ENCODE measurements around the gene RNGTT.

The RNGTT gene

GRCh38 chr6:88567696-88568095 is 395.7 kb downstream of the RNGTT start:
- H3K4me3 ChIP-seq (replicated peaks; ENCODE audit: low read depth, low read length): no peak overlapping the region
- no peak for DNase-seq (ENCODE audit: low read depth)
- TF ChIP-seq, protein P1, sequence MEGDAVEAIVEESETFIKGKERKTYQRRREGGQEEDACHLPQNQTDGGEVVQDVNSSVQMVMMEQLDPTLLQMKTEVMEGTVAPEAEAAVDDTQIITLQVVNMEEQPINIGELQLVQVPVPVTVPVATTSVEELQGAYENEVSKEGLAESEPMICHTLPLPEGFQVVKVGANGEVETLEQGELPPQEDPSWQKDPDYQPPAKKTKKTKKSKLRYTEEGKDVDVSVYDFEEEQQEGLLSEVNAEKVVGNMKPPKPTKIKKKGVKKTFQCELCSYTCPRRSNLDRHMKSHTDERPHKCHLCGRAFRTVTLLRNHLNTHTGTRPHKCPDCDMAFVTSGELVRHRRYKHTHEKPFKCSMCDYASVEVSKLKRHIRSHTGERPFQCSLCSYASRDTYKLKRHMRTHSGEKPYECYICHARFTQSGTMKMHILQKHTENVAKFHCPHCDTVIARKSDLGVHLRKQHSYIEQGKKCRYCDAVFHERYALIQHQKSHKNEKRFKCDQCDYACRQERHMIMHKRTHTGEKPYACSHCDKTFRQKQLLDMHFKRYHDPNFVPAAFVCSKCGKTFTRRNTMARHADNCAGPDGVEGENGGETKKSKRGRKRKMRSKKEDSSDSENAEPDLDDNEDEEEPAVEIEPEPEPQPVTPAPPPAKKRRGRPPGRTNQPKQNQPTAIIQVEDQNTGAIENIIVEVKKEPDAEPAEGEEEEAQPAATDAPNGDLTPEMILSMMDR (IDR thresholded peaks at IDR 0.05; ENCODE audit: low read length, missing control alignments): no peak

DNA sequence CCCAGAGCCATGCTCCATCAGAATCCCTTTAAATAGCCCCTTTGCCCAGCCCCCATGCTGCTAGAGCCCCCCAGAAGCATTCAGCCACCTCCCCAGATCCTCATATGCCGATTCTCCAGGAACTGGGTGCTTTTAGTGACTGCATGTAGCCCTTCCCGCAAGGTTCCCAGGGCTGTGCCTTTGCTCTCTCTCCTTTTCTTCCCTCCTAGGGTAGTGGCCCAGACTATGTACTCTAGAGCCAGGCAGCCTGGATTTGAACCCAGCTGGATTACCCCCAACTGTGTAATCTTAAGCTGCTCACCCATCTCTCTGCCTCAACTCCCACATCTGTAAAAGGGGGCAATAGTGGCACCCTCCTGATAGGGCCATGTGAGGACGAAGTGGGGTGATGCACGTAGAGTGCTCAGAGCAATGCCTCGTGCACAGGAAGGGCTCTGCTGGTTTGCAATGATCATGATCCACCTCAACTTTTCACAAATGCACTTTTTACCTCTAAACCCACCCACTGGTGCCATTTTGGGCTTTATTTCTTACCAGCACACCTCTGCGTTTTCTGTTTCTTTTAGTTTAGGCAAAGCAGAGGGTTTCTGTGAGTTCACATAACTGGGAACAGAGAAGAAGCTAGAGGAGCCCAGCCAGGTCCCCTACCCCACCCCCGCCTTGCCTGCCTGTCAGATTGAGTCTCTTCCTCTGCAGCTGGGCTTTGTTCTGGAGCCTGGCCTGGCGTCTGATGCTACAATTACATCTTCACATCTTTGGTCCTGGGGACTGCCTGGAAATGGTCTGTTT is 396.5 kb downstream of the RNGTT start:
- no peak for DNase-seq (ENCODE audit: low read depth)
- TF ChIP-seq, protein P1 (IDR thresholded peaks at IDR 0.05; ENCODE audit: low read length, missing control alignments): no peak

GRCh38 chr6:88565836-88566235 is 397.6 kb downstream of the RNGTT start:
- TF ChIP-seq, protein P1 (IDR thresholded peaks at IDR 0.05; ENCODE audit: low read length, missing control alignments): no peak
- H3K4me3 ChIP-seq (replicated peaks; ENCODE audit: low read depth, low read length): no peak overlapping the region
- no peak for DNase-seq (ENCODE audit: low read depth)

More for the DNA sequence above, 396.5 kb downstream of the RNGTT start:
- H3K4me3 ChIP-seq (replicated peaks; ENCODE audit: low read depth, low read length): no peak overlapping the region

DNA sequence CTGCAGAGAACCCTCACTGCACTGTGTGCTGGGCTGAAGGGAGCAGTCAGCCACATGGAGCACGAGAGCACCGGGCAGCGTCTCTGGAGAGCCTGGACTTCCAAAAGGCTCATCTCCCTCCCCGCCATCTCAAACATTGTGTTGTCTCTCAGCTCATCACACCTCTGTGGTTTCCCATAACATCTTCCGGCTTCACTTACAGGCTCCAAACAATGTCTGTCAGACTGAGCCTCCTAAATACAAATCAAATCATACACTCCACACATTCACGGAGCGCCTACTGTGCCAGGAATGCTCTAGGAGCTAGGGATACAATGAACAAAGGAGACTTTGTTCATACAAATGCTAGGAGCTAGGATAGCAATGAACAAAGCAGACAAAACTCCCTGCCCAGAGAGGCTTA is 398.0 kb downstream of the RNGTT start:
- TF ChIP-seq, protein P1 (IDR thresholded peaks at IDR 0.05; ENCODE audit: low read length, missing control alignments): no peak
- H3K4me3 ChIP-seq (replicated peaks; ENCODE audit: low read depth, low read length): no peak overlapping the region
- no peak for DNase-seq (ENCODE audit: low read depth)

- DNase-seq (ENCODE audit: low read depth): no peak
- TF ChIP-seq, protein P1 (IDR thresholded peaks at IDR 0.05; ENCODE audit: low read length, missing control alignments): no peak
- no peak overlapping the region for H3K4me3 ChIP-seq (replicated peaks; ENCODE audit: low read depth, low read length)
Measured at GRCh38 chr6:88563277-88563625, 400.2 kb downstream of the RNGTT start.

DNA sequence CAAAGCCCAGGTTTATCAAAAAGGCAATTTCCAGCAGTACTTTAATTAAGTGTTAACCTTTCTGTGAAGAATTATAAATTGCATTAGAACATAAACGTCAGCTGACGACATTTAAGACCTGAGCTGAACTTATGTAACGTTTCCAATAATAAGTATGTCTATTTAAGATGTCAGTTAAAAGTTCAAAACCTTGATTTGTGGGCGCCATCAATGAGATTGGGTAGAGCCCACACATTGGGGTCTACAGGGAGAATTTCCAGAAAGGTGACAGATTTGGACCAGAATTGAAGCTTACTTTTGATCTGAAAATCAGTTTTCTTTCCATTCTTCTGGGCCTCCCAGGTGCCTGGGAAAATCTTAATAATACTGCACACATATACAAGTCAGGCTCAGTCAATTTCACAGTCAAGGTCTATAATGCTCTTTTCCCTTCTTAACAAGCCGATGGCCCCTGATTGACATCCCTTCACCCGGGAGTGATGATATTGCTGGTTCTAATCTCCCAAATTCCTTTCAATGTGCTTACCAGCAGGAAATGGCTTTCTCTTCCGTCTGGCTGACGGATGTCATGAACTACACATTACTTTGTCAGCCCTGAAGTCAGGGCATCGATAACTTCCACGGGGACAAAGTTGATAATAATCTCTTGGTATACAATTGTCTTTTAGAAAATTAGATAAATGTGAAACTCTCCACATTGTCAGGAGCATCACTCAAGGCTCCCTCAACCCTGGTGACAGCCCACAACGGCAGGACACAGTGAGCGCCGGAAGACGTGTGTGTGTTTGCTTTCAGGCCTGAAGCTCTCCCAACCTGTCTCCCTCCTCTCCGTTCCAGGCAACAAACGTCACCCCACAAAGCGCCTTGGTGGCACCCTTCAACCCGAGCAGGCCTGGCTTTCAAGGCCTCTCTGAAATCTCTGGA is 400.8 kb downstream of the RNGTT start:
- no peak for DNase-seq (ENCODE audit: low read depth)
- H3K4me3 ChIP-seq (replicated peaks; ENCODE audit: low read depth, low read length): no peak overlapping the region
- TF ChIP-seq, protein P1 (IDR thresholded peaks at IDR 0.05; ENCODE audit: low read length, missing control alignments): no peak

Measured in fibroblast of pulmonary artery (primary cell).